ENCODE data around the gene ARHGEF4.
"Not testable (repeated sequence)": the region's sequence is repeated elsewhere in the genome, so short reads cannot be mapped to it uniquely, and the experiment has no call there.

ARHGEF4 gene

DNA sequence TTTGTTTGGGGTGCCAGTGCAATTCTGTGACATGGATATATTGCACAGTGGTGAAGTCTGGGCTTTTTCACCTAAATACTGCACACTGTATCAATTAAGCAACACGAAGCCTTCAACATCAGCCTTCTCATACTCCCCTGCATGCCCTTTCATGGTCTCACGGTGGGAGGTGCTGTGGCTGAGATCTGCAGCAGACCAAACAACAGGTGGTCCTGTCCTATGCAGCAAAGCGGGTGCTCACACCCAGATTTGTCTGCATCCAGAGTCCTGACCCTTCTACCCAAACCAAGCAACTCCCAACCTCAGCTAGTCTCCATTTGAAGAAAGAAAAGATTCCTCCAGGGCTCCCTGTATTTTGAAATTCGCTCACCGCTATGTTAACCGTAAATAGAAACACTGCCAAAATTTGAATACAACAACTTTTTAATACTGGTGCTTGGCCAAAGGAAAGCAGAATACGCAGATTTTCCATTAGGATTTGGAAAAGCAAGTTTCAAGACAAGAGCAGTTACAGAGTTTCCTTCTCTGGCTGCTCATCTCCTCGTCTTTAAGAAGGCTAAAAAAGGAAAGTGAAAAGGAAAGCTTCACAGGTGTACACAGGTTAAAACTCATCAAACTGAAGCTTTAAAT is 221.6 kb downstream of the ARHGEF4 start:
- DNase-seq = no peak

- no peak for DNase-seq
These were observed 222.2 kb downstream of the ARHGEF4 start for GRCh38 chr2:131058920-131059319.

DNA sequence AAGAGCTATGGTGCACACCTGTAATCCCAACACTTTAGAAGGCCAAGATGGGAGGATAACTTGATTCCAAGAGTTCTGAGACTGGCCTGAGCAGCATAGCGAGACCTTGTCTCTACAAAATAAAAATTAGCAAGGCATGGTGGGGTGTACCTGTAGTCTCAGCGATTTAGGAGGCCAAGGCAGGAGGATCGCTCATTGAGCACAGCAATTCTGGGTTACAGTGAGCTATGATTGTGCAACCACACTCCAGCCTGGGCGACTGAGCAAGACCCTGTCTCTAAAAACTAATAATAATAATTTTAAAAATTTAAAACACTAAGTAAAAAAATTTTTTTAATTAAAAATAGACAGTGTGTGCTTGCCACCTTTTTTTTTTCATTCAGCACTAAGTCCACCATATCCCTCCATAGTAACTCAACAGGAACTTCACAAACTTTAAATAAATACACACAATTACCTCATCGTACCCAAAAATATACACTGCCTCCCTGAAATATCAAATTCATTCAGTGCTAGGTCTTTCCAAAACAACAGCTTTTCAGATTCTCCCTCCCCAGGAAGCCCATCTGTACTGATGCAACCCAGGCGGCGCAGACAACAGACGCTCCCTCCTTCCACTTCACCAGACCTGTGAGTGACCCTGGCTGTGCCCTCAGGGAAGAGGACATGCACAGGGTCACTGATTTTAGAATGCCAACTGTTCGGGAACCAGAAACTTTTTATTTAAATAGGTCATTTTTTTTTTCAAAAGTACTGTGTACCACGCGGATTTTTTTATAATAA is 227.0 kb downstream of the ARHGEF4 start:
- DNase-seq = no peak

- DNase-seq = no peak
These were observed 228.1 kb downstream of the ARHGEF4 start for GRCh38 chr2:131064589-131065512.

DNA sequence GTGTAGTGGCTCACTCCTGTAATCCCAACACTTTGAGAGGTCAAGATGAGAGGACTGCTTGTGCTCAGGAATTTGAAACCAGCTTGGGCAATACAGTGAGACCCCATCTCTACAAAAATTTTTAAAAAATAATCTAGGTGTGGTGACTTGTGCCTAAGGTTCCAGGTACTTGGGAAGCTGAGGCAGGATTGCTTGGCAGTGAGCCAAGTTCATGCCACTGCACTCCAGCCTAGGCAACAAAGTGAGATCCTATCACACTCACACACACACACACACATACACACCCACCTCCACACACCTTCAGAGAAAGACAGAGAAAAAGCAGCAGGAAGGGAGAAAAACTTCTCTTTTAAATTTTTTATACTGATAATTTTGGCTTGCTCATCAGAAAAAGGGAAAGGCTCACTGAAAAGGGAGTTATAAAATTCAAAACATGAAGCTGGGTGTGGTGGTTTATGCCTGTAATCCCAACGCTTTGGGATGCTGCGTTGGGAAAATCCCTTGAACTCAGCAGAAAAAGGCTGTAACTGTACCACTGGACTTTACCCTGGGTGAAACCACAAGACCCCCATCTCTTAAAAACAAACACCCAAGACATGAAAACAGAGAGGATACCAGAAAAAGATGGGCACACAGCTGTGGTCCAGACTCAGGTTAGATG is 230.9 kb downstream of the ARHGEF4 start:
- no peak for DNase-seq

- not testable (repeated sequence) for DNase-seq
These were observed 231.5 kb downstream of the ARHGEF4 start for GRCh38 chr2:131068172-131068571.

DNA sequence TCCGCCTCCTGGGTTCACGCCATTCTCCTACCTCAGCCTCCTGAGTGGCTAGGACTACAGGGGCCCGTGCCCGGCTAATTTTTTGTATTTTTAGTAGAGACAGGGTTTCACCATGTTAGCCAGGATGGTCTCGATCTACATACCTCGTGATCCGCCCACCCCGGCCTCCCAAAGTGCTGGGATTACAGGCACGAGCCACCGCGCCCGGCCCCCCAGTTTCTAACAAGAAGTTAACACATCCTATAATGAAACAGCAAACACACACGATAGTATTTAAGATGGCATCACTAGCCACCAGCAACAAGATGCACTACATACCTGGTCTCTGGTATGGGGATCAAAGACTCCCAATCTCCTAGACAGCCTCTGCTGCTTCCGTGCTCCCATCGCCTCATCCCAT is 238.9 kb downstream of the ARHGEF4 start:
- not testable (repeated sequence) for DNase-seq

DNA sequence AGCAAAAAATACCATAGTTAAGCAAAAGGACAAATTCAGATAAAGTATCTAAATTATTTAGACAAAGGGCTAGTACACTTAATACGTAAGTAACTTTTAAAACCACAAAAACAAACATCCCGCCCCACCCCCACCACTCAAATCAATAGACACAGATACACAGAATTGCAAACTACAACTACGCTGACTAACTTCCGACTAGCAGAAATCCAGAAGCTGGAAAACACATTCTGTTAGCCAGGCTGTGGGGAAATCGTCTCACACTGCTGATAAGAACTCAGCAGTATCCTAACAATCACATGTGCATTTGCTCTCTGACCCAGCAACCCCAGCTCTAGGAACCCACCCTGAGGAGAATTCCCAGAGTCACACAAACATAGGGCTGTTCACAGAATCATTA is 240.0 kb downstream of the ARHGEF4 start:
- DNase-seq = no peak

DNA sequence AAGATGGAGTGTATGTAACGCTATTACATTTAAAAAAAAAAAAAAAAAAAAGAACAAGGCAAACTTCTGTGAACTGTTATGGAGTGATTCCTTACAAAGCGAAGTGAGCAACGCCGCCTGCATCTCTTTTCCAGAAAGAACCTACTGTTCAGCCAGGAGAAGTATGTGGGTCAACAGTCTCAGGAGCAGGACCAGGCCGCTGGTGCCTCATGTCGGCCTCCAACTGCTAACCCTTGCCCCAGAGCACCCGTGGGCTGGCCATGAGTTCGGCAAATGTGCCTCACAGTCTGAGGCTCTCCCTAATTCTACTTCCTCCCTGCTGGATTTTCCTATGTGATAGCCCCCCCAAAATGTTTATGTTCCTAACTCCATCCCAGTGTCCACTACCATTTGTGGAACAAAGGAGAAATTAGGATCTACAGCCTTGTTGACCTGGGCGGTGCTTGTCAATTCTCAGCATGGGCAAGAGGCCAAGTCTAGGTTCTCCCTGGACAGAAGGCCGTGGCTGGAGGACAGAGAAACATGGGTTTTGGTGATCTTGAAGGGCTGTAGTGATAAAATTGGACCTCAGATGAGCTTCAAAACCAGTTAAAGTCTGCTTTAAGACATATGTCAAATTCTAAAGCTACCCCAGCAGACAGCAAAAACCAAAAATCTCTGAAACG is 240.6 kb downstream of the ARHGEF4 start:
- DNase-seq = no peak

DNA sequence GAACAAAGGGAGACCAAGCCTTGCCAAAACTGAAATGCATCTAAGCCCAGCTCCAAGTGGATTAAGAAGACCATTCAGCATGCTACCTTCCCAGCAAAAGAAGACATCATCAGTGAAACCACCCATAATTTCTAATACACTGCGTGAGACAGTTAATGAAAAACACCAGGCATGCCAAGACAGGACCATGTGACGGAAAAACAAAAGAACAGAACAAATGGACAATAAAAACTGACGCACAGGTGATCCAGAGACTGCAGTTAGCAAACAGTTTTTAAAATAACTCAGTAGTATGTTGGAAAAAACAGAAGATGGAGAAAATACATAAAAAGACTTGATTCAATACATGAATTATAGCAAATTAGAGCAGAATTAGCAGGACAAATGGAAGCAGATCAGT is 241.3 kb downstream of the ARHGEF4 start:
- no peak for DNase-seq

DNA sequence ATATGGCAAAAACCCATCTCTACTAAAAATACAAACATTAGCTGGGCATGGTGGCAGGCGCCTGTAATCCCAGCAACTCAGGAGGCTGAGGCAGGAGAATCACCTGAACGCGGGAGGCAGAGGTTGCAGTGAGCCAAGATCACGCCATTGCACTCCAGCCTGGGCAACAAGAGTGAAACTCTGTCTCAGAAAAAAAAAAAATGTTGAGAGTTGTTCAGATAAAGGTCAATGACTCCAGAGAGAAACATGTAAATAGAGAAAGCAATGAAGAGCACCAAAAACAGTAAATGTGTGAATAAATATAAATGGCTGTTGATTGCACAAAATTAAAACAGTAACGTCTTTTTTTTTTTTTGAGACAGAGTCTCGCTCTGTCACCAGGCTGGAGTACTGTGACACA is 243.2 kb downstream of the ARHGEF4 start:
- not testable (repeated sequence) for DNase-seq

- DNase-seq = no peak
These were observed 244.5 kb downstream of the ARHGEF4 start for GRCh38 chr2:131081190-131081589.

- no peak for DNase-seq
These were observed 248.9 kb downstream of the ARHGEF4 start for GRCh38 chr2:131085646-131086045.

GRCh38 chr2:131092458-131093005 is 255.8 kb downstream of the ARHGEF4 start:
- no peak for DNase-seq

DNA sequence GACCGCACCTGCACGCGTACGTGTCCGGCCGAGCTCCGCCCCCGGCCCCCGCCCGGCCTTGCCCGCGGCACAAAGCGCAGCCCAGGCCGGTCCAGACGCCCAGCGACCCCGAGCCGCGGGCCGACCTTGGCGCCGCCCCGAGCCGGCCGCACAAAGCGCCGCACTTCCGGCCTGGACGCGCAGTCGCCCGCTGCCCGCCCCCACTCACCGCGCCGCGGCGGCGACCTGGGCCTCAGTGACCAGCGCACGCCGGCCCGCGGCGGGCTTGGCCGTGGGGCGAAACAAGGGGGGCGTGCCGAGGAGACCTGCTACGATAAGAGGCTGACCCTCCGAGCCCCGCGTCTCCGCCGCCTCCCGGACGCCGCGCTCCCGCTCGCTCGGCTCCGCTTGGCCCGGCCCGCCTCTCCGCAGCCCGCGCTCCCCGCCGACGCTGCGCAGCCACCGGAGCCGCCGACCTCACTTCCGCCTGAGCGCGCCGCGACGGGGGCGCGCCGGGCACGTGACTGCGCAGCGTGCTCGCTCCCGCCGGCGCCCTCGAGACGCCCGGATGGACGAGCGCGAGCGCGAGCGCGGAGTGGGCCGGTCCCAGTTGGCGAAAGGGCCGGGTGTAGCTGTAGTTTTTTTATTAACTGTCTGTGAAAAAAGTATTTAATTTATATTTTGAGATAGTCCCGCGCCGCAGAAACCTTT is 256.4 kb downstream of the ARHGEF4 start, which contains the start of gene FAM168B:
Gene FAM168B (minus strand): TSS at position 455 of the 690 bp plus-strand sequence. CDS start 10,814 bp downstream, outside the sequence.
- DNase-seq = peak; percentile 93

DNA sequence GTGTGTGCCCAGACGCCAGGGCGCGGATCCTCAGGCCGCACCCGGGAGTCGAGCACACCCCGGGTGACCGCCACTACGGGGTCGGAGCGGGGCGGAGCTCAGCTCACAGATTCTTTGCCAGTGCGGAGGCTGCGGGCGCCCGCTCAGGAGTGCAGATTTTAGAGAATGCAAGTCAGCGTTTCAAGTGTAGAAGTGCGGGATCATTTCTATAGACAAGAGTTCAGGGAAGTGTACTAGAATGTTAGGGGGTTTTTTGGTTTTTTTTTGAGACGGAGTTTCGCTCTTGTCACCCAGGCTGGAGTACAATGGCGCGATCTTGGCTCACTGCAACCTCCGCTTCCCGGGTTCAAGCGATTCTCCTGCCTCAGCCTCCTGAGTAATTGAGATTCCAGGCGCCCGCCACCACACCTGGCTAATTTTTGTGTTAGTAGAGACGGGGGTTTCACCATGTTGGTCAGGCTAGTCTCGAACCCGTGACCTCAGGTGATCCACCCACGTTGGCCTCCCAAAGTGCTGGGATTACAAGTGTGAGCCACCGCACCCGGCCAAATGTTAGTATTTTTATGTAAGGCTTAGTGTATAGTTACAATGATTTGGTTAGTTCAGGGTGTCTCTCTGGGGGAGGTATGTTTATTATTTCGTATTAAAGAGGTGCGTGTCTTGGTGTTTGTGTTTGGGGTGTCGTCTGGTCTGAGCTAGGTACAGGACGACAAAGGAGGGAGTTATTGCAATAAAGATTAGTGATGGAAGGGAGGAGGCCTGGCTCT is 257.2 kb downstream of the ARHGEF4 start:
- peak; percentile 33 for DNase-seq

DNA sequence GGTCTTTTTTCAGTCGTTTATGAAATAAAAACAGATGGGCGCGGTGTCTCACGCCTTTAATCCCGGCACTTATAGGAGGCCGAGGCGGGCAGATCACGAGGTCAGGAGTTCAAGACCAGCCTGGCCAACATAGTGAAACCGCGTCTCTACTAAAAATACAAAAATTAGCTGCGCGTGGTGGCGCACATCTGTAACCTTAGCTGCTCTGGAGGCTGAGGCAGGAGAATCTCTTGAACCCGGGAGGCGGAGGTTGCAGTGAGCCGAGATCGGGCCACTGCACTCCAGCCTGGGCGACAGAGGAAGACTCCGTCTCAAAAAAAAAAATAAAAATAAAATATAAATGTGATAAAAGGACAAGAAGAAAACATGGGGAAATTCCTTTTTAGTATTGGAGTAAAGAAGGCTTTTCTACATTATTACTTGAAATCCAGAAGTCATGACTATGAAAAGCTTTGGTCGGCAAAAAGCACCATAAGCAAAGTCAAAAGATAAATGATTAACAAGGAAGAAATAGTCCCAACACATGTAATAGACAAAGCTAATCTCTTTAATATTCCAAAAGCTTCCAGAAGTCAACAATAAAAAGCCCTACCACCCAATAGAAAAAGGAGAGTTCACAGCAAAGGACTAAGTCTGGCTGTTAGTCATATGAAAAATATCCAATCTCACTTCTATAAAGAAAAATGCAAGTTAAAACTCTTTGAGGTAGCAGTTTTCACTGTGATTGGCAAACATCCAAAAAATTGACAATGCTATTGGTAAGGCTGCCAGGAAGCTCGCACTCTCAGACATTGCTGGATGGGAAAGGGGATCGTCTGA is 258.0 kb downstream of the ARHGEF4 start:
- no peak for DNase-seq
